Measurements from ENCODE around the gene NAALADL2.

GRCh38 chr3:175493301-175493700 lies 634.2 kb downstream of the NAALADL2 start:
- TF ChIP-seq CTCF (IDR thresholded peaks at IDR 0.05; ENCODE audit: low read depth, low read length): no peak
- no peak for TF ChIP-seq EZH2phosphoT487 (IDR thresholded peaks at IDR 0.05; ENCODE audit: low read depth)

Data from OCI-LY3 (cell line).